K562 (cell line): Measurements from ENCODE around the gene SNRNP70. TPM values are rescaled to one million over a fixed set of nuclear protein-coding genes. Genes with fewer than 3 reads are reported as not detected.

Source experiments
- ATF3 ChIP-seq, 2 experiments: fragments of 450-650 bp in 1 of 2; sonication (generic) in 1 of 2; formaldehyde crosslinking in 1 of 2; IDR thresholded peaks in 1 of 2; conservative IDR thresholded peaks in 1 of 2; 2 replicates each; pipeline versions ENCODE4 v1.6.1 to v1.8.1; 2016 to 2023; ENCODE audit warnings: mild to moderate bottlenecking in 2 of 2, moderate library complexity in 2 of 2, inconsistent platforms in 1 of 2, missing genetic modification reagents in 1 of 2
- BRD4 ChIP-seq: fragments of 200-600 bp; sonication (generic); IDR thresholded peaks from 2 replicates; pipeline ENCODE4 v1.6.1; 2017; ENCODE audit warnings: inconsistent platforms
- FOXM1 ChIP-seq, 2 experiments: fragments of 450-650 bp in 1 of 2; sonication (generic) in 1 of 2; formaldehyde crosslinking in 1 of 2; IDR thresholded peaks; 2 replicates each; pipeline versions ENCODE4 v1.6.1 to v1.9.0; 2017 to 2022; ENCODE audit warnings: low read depth in 2 of 2, mild to moderate bottlenecking in 2 of 2, missing genetic modification reagents in 1 of 2, moderate library complexity in 1 of 2
- KAT7 ChIP-seq: sonication (generic); formaldehyde crosslinking; IDR thresholded peaks from 2 replicates; pipeline ENCODE4 v1.8.0; 2022; ENCODE audit warnings: missing genetic modification reagents, mild to moderate bottlenecking, borderline replicate concordance
- KDM2B ChIP-seq: fragments of 250-450 bp; sonication (Bioruptor Pico); IDR thresholded peaks from 2 replicates; pipeline ENCODE4 v1.8.0; 2021; ENCODE audit warnings: mild to moderate bottlenecking, moderate library complexity
- POLR2B ChIP-seq: fragments of 450-650 bp; IDR thresholded peaks from 2 replicates; pipeline ENCODE4 v1.6.1; 2018; ENCODE audit warnings: low read depth; ENCODE audit not compliant: partially characterized antibody
- RAD51 ChIP-seq: fragments of 450-650 bp; IDR thresholded peaks from 2 replicates; pipeline ENCODE4 v1.7.1; 2016; ENCODE audit warnings: low read depth, mild to moderate bottlenecking, borderline replicate concordance
- SMARCA4 ChIP-seq: fragments of 450-650 bp; IDR thresholded peaks from 2 replicates; pipeline ENCODE4 v1.6.1; 2016
- SRF ChIP-seq, 2 experiments: fragments of 250-450, 450-650 bp in 1 of 2; sonication (Bioruptor Pico) in 1 of 2; sonication (generic) in 1 of 2; formaldehyde crosslinking; IDR thresholded peaks; 2 replicates each; pipeline versions ENCODE4 v1.5.0 to v1.5.1; 2020 to 2022; ENCODE audit warnings: mild to moderate bottlenecking in 1 of 2, missing genetic modification reagents in 1 of 2
- SRSF1 ChIP-seq: fragments of 200-400 bp; formaldehyde crosslinking; IDR thresholded peaks from 2 replicates; pipeline ENCODE4 v1.6.1; 2017; ENCODE audit warnings: mild to moderate bottlenecking, low read depth, low read length, moderate library complexity
- SUPT5H ChIP-seq: fragments of 450-650 bp; IDR thresholded peaks from 2 replicates; pipeline ENCODE4 v1.6.1; 2016
- TBL1XR1 ChIP-seq, 2 experiments: IDR thresholded peaks; 2 replicates each; pipeline ENCODE4 v1.6.1; 2012; ENCODE audit warnings: improper control_type of control experiment in 2 of 2, low read length in 2 of 2, mild to moderate bottlenecking in 1 of 2
- ZBTB2 ChIP-seq: fragments of 450-650 bp; IDR thresholded peaks from 2 replicates; pipeline ENCODE4 v1.6.1; 2016; ENCODE audit warnings: antibody characterized with exemption
- ZBTB7A ChIP-seq: IDR thresholded peaks from 2 replicates; pipeline ENCODE4 v1.6.1; 2011; ENCODE audit warnings: low read depth, mild to moderate bottlenecking, low read length, moderate library complexity, borderline replicate concordance; ENCODE audit not compliant: control insufficient read depth
- ZFX ChIP-seq: sonication (generic); formaldehyde crosslinking; IDR thresholded peaks from 2 replicates; pipeline ENCODE4 v1.8.0; 2022; ENCODE audit warnings: mild to moderate bottlenecking, missing genetic modification reagents, moderate library complexity
- ZNF830 ChIP-seq: fragments of 250-450 bp; sonication (Bioruptor Pico); IDR thresholded peaks from 2 replicates; pipeline ENCODE4 v1.5.0; 2021; ENCODE audit warnings: mild to moderate bottlenecking
- polyA plus RNA-seq, 8 experiments: library from polyadenylated mRNA; depleted of rRNA in 4 of 8; stranded (reverse) in 5 of 8; unstranded in 3 of 8; fragments of >200 nt; fragmentation: Nextera tagmentation in 2 of 8; fragmentation: Illumina TruSeq in 1 of 8; extraction: Ambion mirVana in 2 of 8; extraction: Trizol in 1 of 8; gene quantifications; 2 replicates each; pipeline versions ENCODE4 v1.2.1 to v1.2.3, GENCODE V29; 2011 to 2014; ENCODE audit warnings: inconsistent platforms in 1 of 8, missing spikeins in 1 of 8
- total RNA-seq, 7 experiments: library from RNA; depleted of rRNA in 6 of 7; stranded (reverse); fragments of >200 nt in 6 of 7; fragmentation: Illumina TruSeq in 2 of 7; extraction: Trizol in 2 of 7; gene quantifications; 2 replicates each; pipeline versions ENCODE4 v1.2.1 to v1.2.3, GENCODE V29; 2011 to 2021; ENCODE audit warnings: low replicate concordance in 1 of 7
- TF ChIP-seq, protein P1 (sequence below), 2 experiments: fragments of 450-650 bp; conservative IDR thresholded peaks; 2 replicates each; pipeline ENCODE4 v1.6.1; 2017; ENCODE audit warnings: mild to moderate bottlenecking in 2 of 2, moderate library complexity in 2 of 2
- TF ChIP-seq, protein P2 (sequence below): fragments of 450-650 bp; formaldehyde crosslinking; IDR thresholded peaks from 2 replicates; pipeline ENCODE4 v1.4.0; 2020; ENCODE audit warnings: mild to moderate bottlenecking, mixed read lengths
- TF ChIP-seq, protein P3 (sequence below): fragments of 450-650 bp; formaldehyde crosslinking; conservative IDR thresholded peaks from 2 replicates; pipeline ENCODE4 v1.4.0; 2022; ENCODE audit warnings: mild to moderate bottlenecking, missing genetic modification characterization

Gene SNRNP70
- total and polyA plus RNA-seq, 9 of the 15 experiments (the other 6 are each of a cell fraction or from before 2014, with no cell fraction given) = 2.8 to 496 (median 136) TPM

DNA sequence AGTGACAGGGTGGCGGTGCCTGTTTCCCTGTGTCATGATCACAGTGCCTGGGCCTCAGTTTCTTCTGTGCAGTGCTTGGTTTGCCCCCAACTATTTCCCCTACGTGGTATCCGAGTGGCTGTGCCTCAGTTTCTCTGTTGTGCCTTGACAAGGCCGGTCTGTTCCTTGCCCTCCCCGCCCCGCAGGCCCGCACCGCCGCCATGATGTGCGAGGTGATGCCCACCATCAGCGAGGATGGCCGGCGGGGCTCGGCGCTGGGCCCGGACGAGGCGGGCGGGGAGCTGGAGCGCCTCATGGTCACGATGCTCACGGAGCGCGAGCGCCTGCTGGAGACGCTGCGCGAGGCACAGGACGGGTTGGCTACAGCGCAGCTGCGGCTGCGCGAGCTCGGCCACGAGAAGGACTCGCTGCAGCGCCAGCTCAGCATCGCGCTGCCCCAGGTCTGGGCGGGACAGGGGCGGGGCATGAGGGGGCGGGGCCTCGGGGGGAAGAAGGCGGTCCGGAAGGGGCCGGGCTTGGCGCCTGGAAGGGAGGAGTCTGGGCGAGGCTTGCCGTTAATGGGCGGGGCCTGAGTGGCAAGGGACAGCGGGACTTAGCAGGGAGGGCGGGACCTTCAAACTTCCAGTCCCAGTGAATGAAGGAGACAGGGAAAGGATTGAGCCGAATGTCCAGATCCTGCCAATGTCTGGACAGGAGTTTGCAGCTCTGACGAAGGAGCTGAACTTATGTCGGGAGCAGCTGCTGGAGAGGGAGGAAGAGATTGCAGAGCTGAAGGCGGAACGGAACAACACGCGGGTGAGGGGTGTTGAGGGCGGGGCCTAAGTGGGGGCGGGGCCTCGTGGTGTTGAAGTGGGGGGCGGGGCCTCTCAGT, 42.7 kb downstream of the SNRNP70 start (continued):
- TF ChIP-seq, protein P1, sequence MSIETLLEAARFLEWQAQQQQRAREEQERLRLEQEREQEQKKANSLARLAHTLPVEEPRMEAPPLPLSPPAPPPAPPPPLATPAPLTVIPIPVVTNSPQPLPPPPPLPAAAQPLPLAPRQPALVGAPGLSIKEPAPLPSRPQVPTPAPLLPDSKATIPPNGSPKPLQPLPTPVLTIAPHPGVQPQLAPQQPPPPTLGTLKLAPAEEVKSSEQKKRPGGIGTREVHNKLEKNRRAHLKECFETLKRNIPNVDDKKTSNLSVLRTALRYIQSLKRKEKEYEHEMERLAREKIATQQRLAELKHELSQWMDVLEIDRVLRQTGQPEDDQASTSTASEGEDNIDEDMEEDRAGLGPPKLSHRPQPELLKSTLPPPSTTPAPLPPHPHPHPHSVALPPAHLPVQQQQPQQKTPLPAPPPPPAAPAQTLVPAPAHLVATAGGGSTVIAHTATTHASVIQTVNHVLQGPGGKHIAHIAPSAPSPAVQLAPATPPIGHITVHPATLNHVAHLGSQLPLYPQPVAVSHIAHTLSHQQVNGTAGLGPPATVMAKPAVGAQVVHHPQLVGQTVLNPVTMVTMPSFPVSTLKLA (conservative IDR thresholded peaks at IDR 0.05) = peak; percentile 66 to 91; a peak in 3 of 4 replicates
- no peak for TF ChIP-seq TBL1XR1 (IDR thresholded peaks at IDR 0.05; ENCODE audit: low read length in 2 of 2)
- no peak for TF ChIP-seq ATF3 (IDR thresholded peaks at IDR 0.05)
- peak; percentile 55; the same call in 1 of the 2 replicates for TF ChIP-seq ATF3 (CRISPR knock-in tag; conservative IDR thresholded peaks at IDR 0.05)
- peak in 1 of 2 experiments; percentile 84; a peak in 2 of 4 replicates for TF ChIP-seq SRF (CRISPR knock-in tag; IDR thresholded peaks at IDR 0.05)
- 0 out of 2 replicates have a peak, but pooled peaks have one; percentile 11 for TF ChIP-seq ZBTB7A
- TF ChIP-seq, protein P2, sequence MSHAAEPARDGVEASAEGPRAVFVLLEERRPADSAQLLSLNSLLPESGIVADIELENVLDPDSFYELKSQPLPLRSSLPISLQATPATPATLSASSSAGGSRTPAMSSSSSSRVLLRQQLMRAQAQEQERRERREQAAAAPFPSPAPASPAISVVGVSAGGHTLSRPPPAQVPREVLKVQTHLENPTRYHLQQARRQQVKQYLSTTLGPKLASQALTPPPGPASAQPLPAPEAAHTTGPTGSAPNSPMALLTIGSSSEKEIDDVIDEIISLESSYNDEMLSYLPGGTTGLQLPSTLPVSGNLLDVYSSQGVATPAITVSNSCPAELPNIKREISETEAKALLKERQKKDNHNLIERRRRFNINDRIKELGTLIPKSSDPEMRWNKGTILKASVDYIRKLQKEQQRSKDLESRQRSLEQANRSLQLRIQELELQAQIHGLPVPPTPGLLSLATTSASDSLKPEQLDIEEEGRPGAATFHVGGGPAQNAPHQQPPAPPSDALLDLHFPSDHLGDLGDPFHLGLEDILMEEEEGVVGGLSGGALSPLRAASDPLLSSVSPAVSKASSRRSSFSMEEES (CRISPR knock-in tag) = no peak
- TF ChIP-seq SMARCA4 = no peak
- TF ChIP-seq RAD51 = 0 out of 2 replicates have a peak, but pooled peaks have one; percentile 17
- TF ChIP-seq BRD4 = no peak
- TF ChIP-seq, protein P3, sequence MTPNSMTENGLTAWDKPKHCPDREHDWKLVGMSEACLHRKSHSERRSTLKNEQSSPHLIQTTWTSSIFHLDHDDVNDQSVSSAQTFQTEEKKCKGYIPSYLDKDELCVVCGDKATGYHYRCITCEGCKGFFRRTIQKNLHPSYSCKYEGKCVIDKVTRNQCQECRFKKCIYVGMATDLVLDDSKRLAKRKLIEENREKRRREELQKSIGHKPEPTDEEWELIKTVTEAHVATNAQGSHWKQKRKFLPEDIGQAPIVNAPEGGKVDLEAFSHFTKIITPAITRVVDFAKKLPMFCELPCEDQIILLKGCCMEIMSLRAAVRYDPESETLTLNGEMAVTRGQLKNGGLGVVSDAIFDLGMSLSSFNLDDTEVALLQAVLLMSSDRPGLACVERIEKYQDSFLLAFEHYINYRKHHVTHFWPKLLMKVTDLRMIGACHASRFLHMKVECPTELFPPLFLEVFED = no peak
- no peak for TF ChIP-seq SRSF1
- no peak for TF ChIP-seq ZNF830 (CRISPR knock-in tag)
- TF ChIP-seq FOXM1 (IDR thresholded peaks at IDR 0.05; ENCODE audit: low read depth) = no peak
- TF ChIP-seq FOXM1 (CRISPR knock-in tag; IDR thresholded peaks at IDR 0.05; ENCODE audit: low read depth) = peak; percentile 85; the same call in 1 of the 2 replicates
- peak; percentile 88; the same call in 1 of the 2 replicates for TF ChIP-seq KAT7
- TF ChIP-seq ZFX (CRISPR knock-in tag) = peak; percentile 89
- peak; percentile 53 for TF ChIP-seq SUPT5H
- peak; percentile 38 for TF ChIP-seq POLR2B
- TF ChIP-seq KDM2B (CRISPR knock-in tag) = peak; percentile 82; the same call in 1 of the 2 replicates
- TF ChIP-seq ZBTB2 = peak; percentile 70; the same call in 1 of the 2 replicates
